SJSA1 (cell line): ENCODE measurements around the gene FOXP2. TPM values are rescaled to one million over a fixed set of nuclear protein-coding genes. Genes with fewer than 3 reads are reported as not detected.

Source experiments
- DNase-seq, 2 experiments: peaks; one replicate each; pipeline ENCODE4 v3.0.0-alpha.2; 2015 to 2020; ENCODE audit warnings: low spot score in 2 of 2, low read depth in 1 of 2
- H3K27ac ChIP-seq: fragments of 250-450 bp; sonication (Bioruptor Pico); 2 replicates; pipeline ENCODE4 v1.5.1; 2020; ENCODE audit warnings: mild to moderate bottlenecking, moderate library complexity
- H3K27me3 ChIP-seq: fragments of 250-450 bp; sonication (Bioruptor Pico); replicated peaks from 2 replicates; pipeline ENCODE4 v1.5.1; 2020; ENCODE audit warnings: mild to moderate bottlenecking, moderate library complexity
- H3K36me3 ChIP-seq: fragments of 250-450 bp; sonication (Bioruptor Pico); 2 replicates; pipeline ENCODE4 v1.5.1; 2020; ENCODE audit warnings: mild to moderate bottlenecking
- H3K4me1 ChIP-seq: fragments of 250-450 bp; sonication (Bioruptor Pico); replicated peaks from 2 replicates; pipeline ENCODE4 v1.6.1; 2021; ENCODE audit warnings: mild to moderate bottlenecking
- H3K4me3 ChIP-seq: fragments of 250-450 bp; sonication (Bioruptor Pico); 2 replicates; pipeline ENCODE4 v1.5.1; 2020; ENCODE audit warnings: mild to moderate bottlenecking
- H3K9me3 ChIP-seq: fragments of 250-450 bp; sonication (Bioruptor Pico); replicated peaks from 2 replicates; pipeline ENCODE4 v1.5.1; 2020; ENCODE audit warnings: mild to moderate bottlenecking
- total RNA-seq: library from RNA; depleted of rRNA; stranded (reverse); fragments of >200 nt; shearing (Covaris generic); gene quantifications from 2 replicates; pipeline ENCODE4 v1.2.3, GENCODE V29; 2014

FOXP2 gene
- total RNA-seq, 1 experiment from 2014 or later = not detected

GRCh38 chr7:114720725-114721124 lies 306.1 kb downstream of the FOXP2 start:
- H3K4me1 ChIP-seq = no peaks in the 10 kb centered on the region
- no peak overlapping the region for H3K27ac ChIP-seq
- no peaks in the 10 kb centered on the region for H3K27me3 ChIP-seq
- H3K9me3 ChIP-seq = no peaks in the 10 kb centered on the region
- H3K4me3 ChIP-seq = no peak overlapping the region
- DNase-seq = no peak
- H3K36me3 ChIP-seq = no peaks in the 10 kb centered on the region

GRCh38 chr7:114722562-114722961 lies 307.9 kb downstream of the FOXP2 start:
- H3K4me1 ChIP-seq = no peaks in the 10 kb centered on the region
- DNase-seq = no peak
- no peaks in the 10 kb centered on the region for H3K27me3 ChIP-seq
- no peaks in the 10 kb centered on the region for H3K36me3 ChIP-seq
- H3K9me3 ChIP-seq = no peaks in the 10 kb centered on the region
- no peak overlapping the region for H3K4me3 ChIP-seq
- H3K27ac ChIP-seq = no peak overlapping the region

- Histone ChIP-seq H3K36me3 (no peaks in the 10 kb centered on the region), H3K27me3 (no peaks in the 10 kb centered on the region), H3K4me3 (no peak overlapping the region), H3K4me1 (no peaks in the 10 kb centered on the region), H3K9me3 (no peaks in the 10 kb centered on the region), H3K27ac (no peak overlapping the region)
- no peak for DNase-seq
Observed at GRCh38 chr7:114723308-114723707, 308.7 kb downstream of the FOXP2 start.

- no peaks in the 10 kb centered on the region for H3K27me3 ChIP-seq
- H3K27ac ChIP-seq = no peak overlapping the region
- H3K4me3 ChIP-seq = no peak overlapping the region
- H3K36me3 ChIP-seq = no peaks in the 10 kb centered on the region
- H3K4me1 ChIP-seq = no peaks in the 10 kb centered on the region
- H3K9me3 ChIP-seq = no peaks in the 10 kb centered on the region
- no peak for DNase-seq
Observed at GRCh38 chr7:114740095-114740494, 325.5 kb downstream of the FOXP2 start.

- no peaks in the 10 kb centered on the region for H3K36me3 ChIP-seq
- no peaks in the 10 kb centered on the region for H3K9me3 ChIP-seq
Observed at GRCh38 chr7:114740941-114741340, 326.3 kb downstream of the FOXP2 start.

GRCh38 chr7:114741911-114742310 lies 327.3 kb downstream of the FOXP2 start:
- DNase-seq = no peak
- H3K4me1 ChIP-seq = no peaks in the 10 kb centered on the region
- no peaks in the 10 kb centered on the region for H3K9me3 ChIP-seq
- no peak overlapping the region for H3K27ac ChIP-seq
- H3K36me3 ChIP-seq = no peaks in the 10 kb centered on the region
- no peaks in the 10 kb centered on the region for H3K27me3 ChIP-seq
- H3K4me3 ChIP-seq = no peak overlapping the region

More at GRCh38 chr7:114740941-114741340, 326.3 kb downstream of the FOXP2 start:
- no peak for DNase-seq
- no peaks in the 10 kb centered on the region for H3K27me3 ChIP-seq
- H3K4me3 ChIP-seq = no peak overlapping the region
- no peak overlapping the region for H3K27ac ChIP-seq
- H3K4me1 ChIP-seq = no peaks in the 10 kb centered on the region
